ENCODE measurements around the gene XPOT.

The XPOT gene

DNA sequence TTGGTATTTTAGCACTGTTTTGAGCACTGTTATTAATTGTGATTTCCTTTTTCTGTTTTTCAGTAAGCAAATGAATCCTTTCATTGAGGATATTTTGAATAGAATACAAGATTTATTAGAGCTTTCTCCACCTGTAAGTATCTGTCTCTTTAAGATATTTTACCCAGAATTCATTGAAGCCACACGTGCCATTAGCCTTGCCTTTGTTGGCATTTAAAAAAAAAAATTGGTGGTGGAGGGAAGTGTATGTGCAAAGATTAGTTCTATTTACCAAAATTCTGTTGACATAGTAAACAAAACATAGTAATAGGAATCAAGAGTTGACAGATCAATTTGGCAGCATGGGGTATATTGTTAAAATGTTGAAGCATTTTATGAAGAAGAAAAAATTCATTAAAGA is 23.8 kb downstream of the XPOT start:
- H3K4me3 ChIP-seq (ENCODE audit: low read depth, low read length): no peak overlapping the region

DNA sequence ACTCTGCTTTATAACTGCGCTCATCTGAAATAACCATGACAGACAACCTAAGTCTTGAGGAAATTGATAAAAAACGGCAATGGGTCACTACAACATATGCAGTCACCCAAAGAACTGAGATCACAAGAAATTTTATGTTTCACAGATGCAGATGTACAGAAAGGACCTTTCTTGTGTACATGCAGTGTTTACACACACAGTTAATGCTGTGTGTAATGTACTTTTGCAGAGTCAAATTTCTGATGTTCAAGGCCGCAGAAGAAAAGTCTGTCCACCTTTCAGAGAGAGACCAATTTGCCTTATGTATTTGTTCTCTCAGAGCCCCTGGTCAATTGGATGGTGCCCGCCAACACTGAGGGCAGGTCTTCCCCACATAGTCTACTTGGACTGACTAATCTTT is 24.8 kb downstream of the XPOT start:
- H3K4me3 ChIP-seq (ENCODE audit: low read depth, low read length): no peak overlapping the region
- TF ChIP-seq, protein P1, sequence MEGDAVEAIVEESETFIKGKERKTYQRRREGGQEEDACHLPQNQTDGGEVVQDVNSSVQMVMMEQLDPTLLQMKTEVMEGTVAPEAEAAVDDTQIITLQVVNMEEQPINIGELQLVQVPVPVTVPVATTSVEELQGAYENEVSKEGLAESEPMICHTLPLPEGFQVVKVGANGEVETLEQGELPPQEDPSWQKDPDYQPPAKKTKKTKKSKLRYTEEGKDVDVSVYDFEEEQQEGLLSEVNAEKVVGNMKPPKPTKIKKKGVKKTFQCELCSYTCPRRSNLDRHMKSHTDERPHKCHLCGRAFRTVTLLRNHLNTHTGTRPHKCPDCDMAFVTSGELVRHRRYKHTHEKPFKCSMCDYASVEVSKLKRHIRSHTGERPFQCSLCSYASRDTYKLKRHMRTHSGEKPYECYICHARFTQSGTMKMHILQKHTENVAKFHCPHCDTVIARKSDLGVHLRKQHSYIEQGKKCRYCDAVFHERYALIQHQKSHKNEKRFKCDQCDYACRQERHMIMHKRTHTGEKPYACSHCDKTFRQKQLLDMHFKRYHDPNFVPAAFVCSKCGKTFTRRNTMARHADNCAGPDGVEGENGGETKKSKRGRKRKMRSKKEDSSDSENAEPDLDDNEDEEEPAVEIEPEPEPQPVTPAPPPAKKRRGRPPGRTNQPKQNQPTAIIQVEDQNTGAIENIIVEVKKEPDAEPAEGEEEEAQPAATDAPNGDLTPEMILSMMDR (IDR thresholded peaks at IDR 0.05; ENCODE audit: low read depth, low read length): no peak

More for the DNA sequence above, 23.8 kb downstream of the XPOT start:
- TF ChIP-seq, protein P1 (IDR thresholded peaks at IDR 0.05; ENCODE audit: low read depth, low read length): no peak

DNA sequence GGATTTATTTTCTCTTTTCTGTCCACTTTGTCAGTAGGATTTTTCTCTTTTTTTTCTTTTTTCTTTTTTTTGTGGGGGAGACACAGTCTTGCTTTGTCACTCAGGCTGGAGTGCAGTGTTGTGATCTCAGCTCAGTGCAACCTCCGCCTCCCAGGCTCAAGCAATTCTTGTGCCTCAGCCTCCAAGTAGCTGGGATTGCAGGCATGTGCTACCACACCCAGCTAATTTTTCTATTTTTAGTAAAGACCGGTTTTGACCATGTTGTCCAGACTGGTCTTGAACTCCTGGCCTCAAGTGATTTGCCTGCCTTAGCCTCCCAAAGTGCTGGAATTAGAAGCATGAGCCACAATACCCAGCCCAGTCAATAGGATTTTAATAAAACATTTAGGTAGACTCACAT is 26.7 kb downstream of the XPOT start:
- TF ChIP-seq, protein P1 (IDR thresholded peaks at IDR 0.05; ENCODE audit: low read depth, low read length): no peak
- H3K4me3 ChIP-seq (ENCODE audit: low read depth, low read length): no peak overlapping the region

DNA sequence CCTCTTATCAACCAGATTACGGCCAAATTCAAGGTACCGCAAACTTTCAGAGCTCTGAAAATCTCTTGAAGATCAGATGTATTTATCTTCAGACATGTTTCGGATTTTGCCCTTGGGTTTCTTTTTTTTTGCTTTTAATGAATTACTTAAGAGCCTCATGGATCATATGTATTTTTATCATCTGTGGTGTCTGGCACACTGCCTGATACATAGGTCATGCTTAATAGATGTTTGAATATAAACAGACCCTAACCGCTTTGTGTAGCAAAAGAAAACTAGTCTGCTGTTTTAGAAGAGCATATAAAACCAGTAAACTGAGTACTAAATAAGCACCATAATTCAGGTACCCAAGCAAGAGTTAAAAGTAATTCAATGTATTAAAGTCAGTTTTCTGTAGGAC is 27.6 kb downstream of the XPOT start:
- H3K4me3 ChIP-seq (ENCODE audit: low read depth, low read length): no peak overlapping the region

DNA sequence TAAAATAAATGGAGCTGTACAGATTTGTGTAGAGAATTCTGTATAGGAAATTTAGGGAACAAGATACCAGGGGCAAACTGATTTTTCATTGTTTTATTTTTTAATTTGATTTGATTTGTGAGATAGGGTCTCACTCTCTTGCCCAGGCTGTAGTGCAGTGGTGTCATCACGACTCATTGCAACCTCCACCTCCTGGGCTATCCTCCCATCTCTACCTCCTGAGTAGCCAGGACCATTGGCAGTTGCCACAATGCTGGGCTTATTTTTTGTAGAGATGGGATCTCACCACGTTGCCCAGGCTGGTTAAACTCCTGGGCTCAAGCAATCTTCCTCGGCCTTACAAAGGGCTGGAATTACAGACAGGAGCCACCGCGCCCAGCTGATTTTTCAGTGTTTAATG is 29.7 kb downstream of the XPOT start:
- no peak overlapping the region for H3K4me3 ChIP-seq (ENCODE audit: low read depth, low read length)
- TF ChIP-seq, protein P1 (IDR thresholded peaks at IDR 0.05; ENCODE audit: low read depth, low read length): no peak

More for the DNA sequence above, 27.6 kb downstream of the XPOT start:
- TF ChIP-seq, protein P1 (IDR thresholded peaks at IDR 0.05; ENCODE audit: low read depth, low read length): no peak

DNA sequence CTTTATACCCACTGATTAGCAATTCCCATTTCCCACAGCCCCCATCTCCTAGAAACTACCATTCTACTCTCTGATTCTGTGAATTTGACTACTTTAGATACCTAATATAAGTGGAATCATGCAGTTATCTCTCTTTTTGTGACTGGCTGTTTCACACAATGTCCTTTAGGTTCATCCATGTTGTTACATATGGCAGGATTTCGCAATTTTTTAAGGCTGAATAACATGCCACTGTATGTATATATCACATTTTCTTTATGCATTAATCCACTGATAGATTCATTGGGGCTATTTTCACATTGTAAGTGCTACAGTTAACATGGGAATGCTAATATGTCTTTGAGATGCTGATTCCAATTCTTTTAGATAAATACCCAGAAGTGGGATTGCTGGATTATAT is 35.9 kb downstream of the XPOT start:
- TF ChIP-seq, protein P1 (IDR thresholded peaks at IDR 0.05; ENCODE audit: low read depth, low read length): no peak
- no peak overlapping the region for H3K4me3 ChIP-seq (ENCODE audit: low read depth, low read length)

DNA sequence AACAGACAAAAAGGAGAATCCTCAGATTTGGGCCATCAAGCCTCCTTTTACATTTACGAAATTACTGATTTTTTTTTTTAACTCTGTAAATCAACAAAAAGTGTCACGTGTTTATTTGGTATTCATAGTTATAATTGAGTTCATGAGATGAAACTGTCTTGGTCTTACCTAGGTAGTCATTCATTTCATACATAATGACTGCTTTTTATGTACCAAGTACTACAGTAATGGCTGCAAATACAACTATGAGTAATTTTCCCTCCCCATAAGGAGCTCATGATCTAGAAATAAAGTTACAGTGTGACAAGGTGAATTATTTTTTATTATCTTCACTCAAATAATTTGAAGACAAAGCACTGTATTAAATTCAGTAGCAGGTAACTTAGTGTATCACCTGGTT is 41.3 kb downstream of the XPOT start:
- no peak overlapping the region for H3K4me3 ChIP-seq (ENCODE audit: low read depth, low read length)
- TF ChIP-seq, protein P1 (IDR thresholded peaks at IDR 0.05; ENCODE audit: low read depth, low read length): no peak

Data from WI38 (cell line).